Adrenal gland (tissue), 12 donors: ENCODE results near the gene KLHL26. TPM values are rescaled to one million over a fixed set of nuclear protein-coding genes. Genes with fewer than 3 reads are reported as not detected.

ENCODE experiments used
- DNase-seq, 7 donors: peaks; one replicate each; pipeline ENCODE4 v3.0.0-alpha.2; 2019 to 2020
- H3K27ac ChIP-seq, 5 donors: fragments of 200-600 bp; sonication (generic) in 4 of 5; 1 replicate in 3 of 5; 2 replicates in 2 of 5; pipeline versions ENCODE4 v1.5.1 to v1.8.0; 2016 to 2020; ENCODE audit warnings: mild to moderate bottlenecking in 1 of 5
- H3K27me3 ChIP-seq: fragments of 200-600 bp; 2 replicates; pipeline ENCODE4 v1.8.0; 2021
- H3K36me3 ChIP-seq, 2 donors: fragments of 200-600 bp; replicated peaks in 1 of 2; 1 replicate in 1 of 2; 2 replicates in 1 of 2; pipeline versions ENCODE4 v1.5.1 to v1.8.0; 2018 to 2022
- H3K4me1 ChIP-seq, 2 donors: fragments of 200-600 bp; replicated peaks in 1 of 2; 1 replicate in 1 of 2; 2 replicates in 1 of 2; pipeline versions ENCODE4 v1.5.1 to v1.8.0; 2018 to 2021
- H3K4me3 ChIP-seq, 4 donors: fragments of 200-600 bp; sonication (generic) in 3 of 4; one replicate each; pipeline ENCODE4 v1.5.1; 2016 to 2018
- H3K9me3 ChIP-seq, 3 donors: fragments of 200-600 bp; sonication (generic) in 1 of 3; replicated peaks in 1 of 3; 1 replicate in 2 of 3; 2 replicates in 1 of 3; pipeline versions ENCODE4 v1.5.1 to v1.8.0; 2016 to 2021
- POLR2A ChIP-seq, 2 donors: fragments of 450-650 bp; IDR thresholded peaks; one replicate each; pipeline ENCODE4 v1.6.1; 2017; ENCODE audit warnings: antibody characterized with exemption in 2 of 2, mild to moderate bottlenecking in 2 of 2, moderate library complexity in 1 of 2
- WGBS, 4 donors: extraction: QIAGEN DNeasy Blood & Tissue Kit in 2 of 4; methylation state at CpG; one replicate each; pipeline versions ENCODE4 v1.1.5 to v1.1.7; 2013 to 2017; 5-methylcytosine and 5-hydroxymethylcytosine counted together
- intact Hi-C, 2 donors: fragments of 100-400 bp; cut with DNase I; formaldehyde crosslinking; loops; one replicate each; pipeline versions ENCODE4 v1.14.1 to v1.15.0; 2022 to 2023
- polyA plus RNA-seq, 3 donors: library from polyadenylated mRNA; stranded (reverse); fragments of 200-250 nt in 2 of 3; fragments of 350-450 nt in 1 of 3; fragmentation: Illumina TruSeq in 1 of 3; extraction: RNeasy Lipid Tissue Mini Kit (QIAGEN cat#74804) in 1 of 3; gene quantifications; one replicate each; pipeline ENCODE4 v1.2.3, GENCODE V29; 2013 to 2014
- total RNA-seq, 9 donors: library from RNA; depleted of rRNA in 4 of 9; stranded (reverse); fragments of >200 nt in 4 of 9; fragments of 120-200 nt in 1 of 9; fragmentation: NEBNext Ultra II Directional in 1 of 9; extraction: Animal tissue kit (Norgen Biotek cat#: 25700) in 1 of 9; gene quantifications; one replicate each; pipeline versions ENCODE4 v1.1.0 to v1.2.4, GENCODE V29; 2013 to 2023
- TF ChIP-seq, protein P1 (sequence below), 6 experiments: fragments of 450-650 bp in 4 of 6; fragments of 200-600 bp in 2 of 6; sonication (generic) in 1 of 6; IDR thresholded peaks; 1 replicate in 5 of 6; 2 replicates in 1 of 6; pipeline versions ENCODE4 v1.5.1 to v1.8.0; 2016 to 2021; ENCODE audit warnings: antibody characterized with exemption in 6 of 6, mild to moderate bottlenecking in 2 of 6, moderate library complexity in 1 of 6
- donor health status: healthy with polysubstance abuse.
- donor health status: Bipolar disorder and iron deficiency.
- donor health status: DM: yes; HTN: yes; CAD: no.
- donor health status: DM: no; HTN: no; CAD: no.
- donor health status: DM: no; HTN: no; CAD: no.
- donor health status: DM: yes; HTN: yes; CAD: no.

The KLHL26 gene
- total and polyA plus RNA-seq, 12 donors = 1.4 to 15.2 (median 8.2) TPM

DNA sequence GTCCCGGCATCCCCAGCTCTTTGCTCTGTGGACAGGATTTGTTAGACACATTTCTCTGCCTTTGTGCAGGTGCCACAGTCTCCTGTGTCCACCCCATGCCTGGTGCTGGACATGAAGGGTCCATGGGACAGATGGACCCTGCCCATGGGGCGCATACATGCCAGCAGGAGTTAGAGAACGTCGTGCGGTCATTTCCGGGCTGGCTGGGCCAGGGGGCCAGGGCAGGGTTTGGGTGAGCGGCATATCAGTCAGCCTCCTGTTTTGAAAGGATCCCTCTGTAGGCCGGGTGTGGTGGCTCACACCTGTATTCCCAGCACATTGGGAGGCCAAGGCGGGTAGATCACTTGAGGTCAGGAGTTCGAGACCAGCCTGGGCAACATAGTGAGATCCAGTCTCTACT is 11.0 kb downstream of the KLHL26 start:
- TF ChIP-seq, protein P1, sequence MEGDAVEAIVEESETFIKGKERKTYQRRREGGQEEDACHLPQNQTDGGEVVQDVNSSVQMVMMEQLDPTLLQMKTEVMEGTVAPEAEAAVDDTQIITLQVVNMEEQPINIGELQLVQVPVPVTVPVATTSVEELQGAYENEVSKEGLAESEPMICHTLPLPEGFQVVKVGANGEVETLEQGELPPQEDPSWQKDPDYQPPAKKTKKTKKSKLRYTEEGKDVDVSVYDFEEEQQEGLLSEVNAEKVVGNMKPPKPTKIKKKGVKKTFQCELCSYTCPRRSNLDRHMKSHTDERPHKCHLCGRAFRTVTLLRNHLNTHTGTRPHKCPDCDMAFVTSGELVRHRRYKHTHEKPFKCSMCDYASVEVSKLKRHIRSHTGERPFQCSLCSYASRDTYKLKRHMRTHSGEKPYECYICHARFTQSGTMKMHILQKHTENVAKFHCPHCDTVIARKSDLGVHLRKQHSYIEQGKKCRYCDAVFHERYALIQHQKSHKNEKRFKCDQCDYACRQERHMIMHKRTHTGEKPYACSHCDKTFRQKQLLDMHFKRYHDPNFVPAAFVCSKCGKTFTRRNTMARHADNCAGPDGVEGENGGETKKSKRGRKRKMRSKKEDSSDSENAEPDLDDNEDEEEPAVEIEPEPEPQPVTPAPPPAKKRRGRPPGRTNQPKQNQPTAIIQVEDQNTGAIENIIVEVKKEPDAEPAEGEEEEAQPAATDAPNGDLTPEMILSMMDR (IDR thresholded peaks at IDR 0.05) = no peak
- no peak for TF ChIP-seq POLR2A (IDR thresholded peaks at IDR 0.05)
- no peaks in the 10 kb centered on the region for H3K9me3 ChIP-seq
- WGBS, 4 donors = 90 to 100% (median 98%) methylated on average over 3 to 10 of the region's 10 CpGs
- H3K36me3 ChIP-seq = no peaks in the 10 kb centered on the region
- H3K27ac ChIP-seq = peak overlapping the region in 2 of 5 donors; percentile 10 to 83
- no peak for DNase-seq
- intact Hi-C loops = no loop called here
- no peak overlapping the region for H3K4me3 ChIP-seq
- peaks cover 7 to 30% of the 10 kb centered on the region in 2 donors for H3K4me1 ChIP-seq
- H3K27me3 ChIP-seq = no peaks in the 10 kb centered on the region

DNA sequence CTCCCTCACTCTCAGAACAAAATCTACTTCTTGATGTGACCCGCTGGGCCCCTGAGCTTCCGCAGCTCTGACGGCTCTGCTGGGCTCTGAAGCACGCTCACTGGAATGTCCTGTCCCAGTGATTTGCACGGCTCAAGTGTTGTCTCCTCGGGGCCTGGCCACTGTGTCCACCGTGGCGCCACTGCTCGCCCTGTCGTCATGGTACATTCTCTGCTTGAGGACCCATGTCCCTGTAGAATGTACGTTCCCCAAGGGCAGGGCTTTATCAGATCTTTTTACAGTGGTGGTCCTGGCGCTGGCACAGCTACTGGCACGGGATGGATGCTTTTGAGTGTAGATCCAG is 12.1 kb downstream of the KLHL26 start:
- no peak for TF ChIP-seq POLR2A (IDR thresholded peaks at IDR 0.05)
- TF ChIP-seq, protein P1 (IDR thresholded peaks at IDR 0.05) = no peak
- 60 to 80% (median 69%) methylated on average over 2 to 13 of the region's 13 CpGs for WGBS, 4 donors
- intact Hi-C loops = no loop called here
- Histone ChIP-seq H3K27ac (peak overlapping the region in 4 of 5 donors; percentile 60 to 86 (median 80)), H3K4me3 (no peak overlapping the region), H3K9me3 (no peaks in the 10 kb centered on the region), H3K36me3 (no peaks in the 10 kb centered on the region), H3K4me1 (peaks cover 7 to 30% of the 10 kb centered on the region in 2 donors), H3K27me3 (no peaks in the 10 kb centered on the region)
- DNase-seq = peak in 1 of 7 donors; percentile 79

DNA sequence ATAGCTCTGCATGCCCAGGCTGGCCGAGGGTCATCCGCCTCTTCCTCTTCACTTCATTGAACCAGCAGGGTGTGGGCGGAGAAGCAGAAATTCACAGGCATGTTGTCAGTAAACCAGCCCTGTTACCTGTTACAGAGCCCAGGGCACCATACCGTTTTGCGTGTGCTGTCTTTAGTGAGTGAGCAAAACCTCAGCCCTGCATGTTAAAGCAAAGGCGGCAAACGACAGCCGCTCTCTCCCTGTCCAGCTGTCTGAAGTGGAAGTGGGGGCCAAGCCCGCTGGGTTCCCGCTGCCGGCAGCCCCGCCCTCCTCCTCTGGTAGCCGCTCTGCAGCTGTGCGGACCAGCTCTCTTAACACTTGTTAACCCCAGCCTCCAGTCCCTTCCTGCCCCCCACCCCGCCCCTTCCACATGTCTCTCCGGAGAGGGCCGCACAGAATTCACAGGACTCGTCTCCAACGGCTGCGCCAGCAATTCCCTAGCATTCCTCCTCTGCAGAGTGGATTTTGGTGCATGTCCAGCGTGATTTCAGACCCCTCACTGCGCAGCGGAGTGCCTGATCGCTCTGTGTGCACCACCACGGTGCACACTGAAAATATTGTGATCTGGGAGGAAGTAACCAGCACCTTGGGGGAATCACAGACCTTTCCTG is 12.7 kb downstream of the KLHL26 start:
- DNase-seq = peak in 2 of 7 donors; percentile 23 to 74
- intact Hi-C loops = no loop called here

DNA sequence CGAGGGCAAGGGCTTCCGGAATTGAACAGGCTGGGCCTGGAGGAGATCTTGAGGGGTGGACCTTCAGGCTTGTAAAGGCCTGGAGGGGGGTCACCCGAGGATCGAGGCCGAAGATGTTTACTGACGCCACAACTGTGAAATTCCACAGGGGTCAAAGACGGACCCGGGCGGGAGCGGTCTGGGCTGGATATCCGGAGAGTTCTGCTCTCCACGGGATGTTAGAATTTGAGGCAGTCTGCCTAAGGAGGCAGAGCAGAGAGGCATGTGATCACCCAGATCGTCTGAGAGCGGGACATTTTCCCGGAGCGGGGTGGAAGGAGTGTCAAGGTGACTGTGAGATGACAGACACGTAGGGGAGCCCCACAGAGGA is 13.2 kb downstream of the KLHL26 start:
- Histone ChIP-seq H3K36me3 (no peaks in the 10 kb centered on the region), H3K4me1 (peaks cover 7 to 27% of the 10 kb centered on the region in 2 donors), H3K27ac (peak overlapping the region in 4 of 5 donors; percentile 60 to 86 (median 80)), H3K27me3 (no peaks in the 10 kb centered on the region), H3K4me3 (no peak overlapping the region), H3K9me3 (no peaks in the 10 kb centered on the region)
- WGBS, 4 donors = 48 to 86% (median 48%) methylated on average over 13 to 17 of the region's 17 CpGs; no CpG with 5 or more reads in 1 of the 4 donors
- intact Hi-C loops = no loop called here
- DNase-seq = peak in 3 of 7 donors; percentile 27 to 81 (median 70)
- TF ChIP-seq POLR2A (IDR thresholded peaks at IDR 0.05) = peak in 1 of 2 donors; percentile 11
- TF ChIP-seq, protein P1 (IDR thresholded peaks at IDR 0.05) = no peak

More for the DNA sequence above, 12.7 kb downstream of the KLHL26 start:
- H3K4me1 ChIP-seq = peaks cover 7 to 30% of the 10 kb centered on the region in 2 donors
- H3K27ac ChIP-seq = peak overlapping the region in 4 of 5 donors; percentile 60 to 86 (median 80)
- TF ChIP-seq, protein P1 (IDR thresholded peaks at IDR 0.05) = no peak
- TF ChIP-seq POLR2A (IDR thresholded peaks at IDR 0.05) = no peak
- no peaks in the 10 kb centered on the region for H3K36me3 ChIP-seq
- H3K27me3 ChIP-seq = no peaks in the 10 kb centered on the region
- 46 to 74% (median 57%) methylated on average over 8 to 25 of the region's 25 CpGs for whole genome bisulfite sequencing, 4 donors
- peak overlapping the region in 1 of 4 donors; percentile 1 for H3K4me3 ChIP-seq
- H3K9me3 ChIP-seq = no peaks in the 10 kb centered on the region
